ENCODE data around the gene VCP.

Gene VCP

DNA sequence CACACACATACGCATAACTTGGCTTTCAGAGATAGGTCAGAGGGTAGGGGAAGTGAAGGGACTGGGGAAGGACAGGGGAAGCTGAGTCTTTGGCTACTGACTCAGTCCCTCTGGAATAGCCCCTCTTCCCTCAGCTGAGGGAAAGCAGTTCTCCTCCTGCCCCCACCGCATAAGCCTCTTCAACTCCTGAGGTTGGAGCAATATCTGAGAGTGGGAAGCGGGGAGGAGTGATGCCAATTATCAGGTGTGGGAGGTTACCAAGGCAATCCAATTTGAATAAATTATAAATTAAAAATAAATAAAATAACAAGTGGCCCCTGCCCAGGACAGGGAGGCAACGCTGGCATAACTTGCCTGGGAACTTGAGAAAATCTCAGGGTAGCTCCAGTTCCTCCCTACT is 32.2 kb upstream of the VCP start:
- Histone ChIP-seq H3K27me3 (no peaks in the 10 kb centered on the region), H3K36me3 (peaks cover 71% of the 10 kb centered on the region), H3K9me3 (no peaks in the 10 kb centered on the region), H3K9ac (no peak overlapping the region), H3K4me1 (peaks cover 40% of the 10 kb centered on the region), H3K4me3 (no peak overlapping the region), H3K4me2 (no peak overlapping the region), H3K27ac (no peak overlapping the region), H4K20me1 (peaks cover 15% of the 10 kb centered on the region)
- TF ChIP-seq Cebpa-rat (IDR thresholded peaks at IDR 0.05), result no peak

DNA sequence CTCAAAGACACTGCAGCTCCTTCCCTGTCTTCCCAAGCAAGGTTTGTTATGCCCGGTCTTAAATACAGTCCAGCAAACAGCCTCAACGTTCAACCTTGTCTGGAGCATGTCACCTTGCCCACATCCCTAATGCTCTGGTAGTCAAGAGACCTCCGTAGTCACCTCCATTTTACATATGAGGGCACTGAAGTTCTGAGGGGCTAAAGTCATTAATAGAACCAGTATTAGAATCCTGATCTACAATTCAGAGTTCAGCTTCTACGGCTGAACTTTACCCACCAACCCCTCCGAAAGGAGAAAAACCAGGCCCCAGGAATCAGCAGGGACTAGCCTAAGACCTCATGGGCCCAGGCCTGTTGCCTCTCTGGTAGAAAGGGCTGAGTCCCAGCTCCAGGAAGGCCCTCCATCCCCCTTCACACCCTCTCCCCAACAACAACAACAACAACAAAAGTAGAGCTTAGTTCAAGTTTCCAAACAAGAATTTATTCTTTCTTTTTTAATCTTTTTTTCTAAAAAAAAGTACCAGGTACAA is 31.3 kb upstream of the VCP start:
- Histone ChIP-seq H3K36me3 (peaks cover 76% of the 10 kb centered on the region), H3K27me3 (no peaks in the 10 kb centered on the region), H3K4me3 (peak overlapping the region; percentile 90), H3K27ac (0 out of 2 replicates have a peak overlapping the region, but pooled peaks have one; percentile 38), H3K4me2 (peak overlapping the region; percentile 100), H3K4me1 (peaks cover 34% of the 10 kb centered on the region), H3K9ac (peak overlapping the region; percentile 63; the same call in 1 of the 2 replicates), H4K20me1 (0 out of 2 replicates have a peak, but pooled peaks cover 9% of the 10 kb centered on the region), H3K9me3 (no peaks in the 10 kb centered on the region)
- no peak for TF ChIP-seq Cebpa-rat (IDR thresholded peaks at IDR 0.05)

DNA sequence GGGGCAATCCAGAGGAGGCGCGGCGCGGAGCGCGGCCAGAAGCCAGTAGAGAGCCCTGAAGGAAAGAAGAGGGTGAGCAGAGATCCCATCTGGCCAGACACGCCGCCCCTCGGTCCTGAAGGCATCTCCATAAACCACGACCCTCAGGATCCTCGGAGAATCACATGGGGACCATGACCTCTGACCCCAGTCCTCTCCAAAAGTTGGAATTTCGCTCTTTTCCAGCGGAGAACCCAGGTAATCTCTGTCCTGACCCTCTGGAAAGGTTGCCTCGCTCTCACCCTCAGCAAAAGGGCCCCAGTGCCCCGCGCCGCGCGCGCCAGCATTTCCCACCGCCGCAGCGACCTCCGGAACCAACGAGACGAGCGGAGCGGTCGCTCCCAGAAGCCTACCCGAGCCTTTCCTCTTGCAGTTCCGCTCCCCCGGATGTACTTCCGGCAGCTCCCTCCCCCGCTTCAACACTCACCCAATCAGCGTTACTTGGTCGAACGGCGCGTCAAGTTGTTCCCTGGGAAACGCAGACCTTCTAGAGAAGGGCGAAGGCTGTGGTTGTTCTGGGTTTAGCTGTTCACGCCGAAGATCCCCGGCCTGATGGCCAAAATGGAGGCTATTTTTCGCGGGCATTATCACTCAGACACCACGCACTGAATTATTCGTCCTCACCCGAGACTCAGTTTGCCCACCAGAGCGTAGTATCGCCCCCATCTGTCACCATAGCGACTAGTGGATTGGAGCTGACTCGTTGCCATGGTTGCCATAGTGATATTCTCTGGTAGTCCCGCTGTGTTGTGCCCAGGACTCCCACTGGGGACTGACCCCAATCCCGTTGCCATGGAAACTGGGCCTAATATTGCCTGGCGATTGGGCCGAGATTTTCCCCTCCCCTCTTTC is 30.6 kb upstream of the VCP start, which contains the start of gene STOML2:
TSS of gene STOML2 (minus strand) at position 363 of the 891 bp plus-strand sequence. CDS start at position 326, 37 bp downstream.
- Histone ChIP-seq H4K20me1 (0 out of 2 replicates have a peak, but pooled peaks cover 2% of the 10 kb centered on the region), H3K9ac (peak within 1 kb of the TSS; percentile 96), H3K4me1 (peaks cover 34% of the 10 kb centered on the region), H3K4me2 (peak within 1 kb of the TSS; percentile 100), H3K27me3 (no peaks in the 10 kb centered on the region), H3K27ac (peak within 1 kb of the TSS; percentile 90), H3K4me3 (peak within 1 kb of the TSS; percentile 90), H3K9me3 (no peaks in the 10 kb centered on the region), H3K36me3 (peaks cover 68% of the 10 kb centered on the region)
- TF ChIP-seq Cebpa-rat (IDR thresholded peaks at IDR 0.05), result no peak

DNA sequence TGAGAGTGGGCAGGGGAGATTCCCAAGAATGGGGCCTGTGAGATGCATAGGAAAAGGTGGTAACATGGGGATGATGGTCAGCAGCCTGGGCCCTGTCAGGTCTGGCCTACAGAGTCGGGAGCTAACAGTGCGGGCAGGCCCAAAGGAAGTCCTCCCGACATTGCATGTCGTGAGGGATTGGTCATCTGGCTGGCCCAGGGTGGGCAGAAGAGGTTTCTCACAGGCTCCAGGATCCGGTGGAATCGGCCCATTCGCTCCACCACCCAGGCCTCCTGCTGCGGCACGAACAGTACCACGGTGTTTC is 30.0 kb upstream of the VCP start:
- peaks cover 63% of the 10 kb centered on the region for H3K36me3 ChIP-seq
- TF ChIP-seq Cebpa-rat (IDR thresholded peaks at IDR 0.05), result no peak
- H3K4me1 ChIP-seq, result peaks cover 34% of the 10 kb centered on the region
- H3K9me3 ChIP-seq, result no peaks in the 10 kb centered on the region
- H3K9ac ChIP-seq, result peak overlapping the region; percentile 96
- H4K20me1 ChIP-seq, result no peaks in the 10 kb centered on the region
- peak overlapping the region; percentile 100 for H3K4me2 ChIP-seq
- H3K4me3 ChIP-seq, result peak overlapping the region; percentile 90
- H3K27ac ChIP-seq, result peak overlapping the region; percentile 90
- H3K27me3 ChIP-seq, result no peaks in the 10 kb centered on the region

DNA sequence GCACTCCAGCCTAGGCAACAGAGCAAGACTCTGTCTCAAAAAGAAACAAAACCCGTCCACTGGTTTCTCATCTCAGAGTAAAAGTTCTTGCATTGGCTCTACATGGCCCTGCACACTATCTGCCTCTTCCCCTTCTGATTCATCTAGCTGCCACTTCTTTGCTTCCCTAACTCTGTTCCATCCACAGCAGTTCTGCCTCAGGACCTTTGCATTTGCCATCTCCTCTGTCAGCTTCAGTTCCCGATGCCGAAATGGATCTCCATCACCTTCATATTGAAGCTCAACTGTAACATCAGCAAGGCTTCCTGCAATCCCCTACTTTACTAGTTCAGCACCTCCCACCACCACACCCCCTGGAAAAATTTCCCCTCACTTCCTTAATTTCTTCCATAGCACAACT is 25.1 kb upstream of the VCP start:
- Histone ChIP-seq H3K27ac (no peak overlapping the region), H3K36me3 (peaks cover 53% of the 10 kb centered on the region), H3K4me1 (peaks cover 41% of the 10 kb centered on the region), H3K27me3 (no peaks in the 10 kb centered on the region), H3K9me3 (no peaks in the 10 kb centered on the region), H3K9ac (no peak overlapping the region), H4K20me1 (no peaks in the 10 kb centered on the region), H3K4me2 (no peak overlapping the region), H3K4me3 (no peak overlapping the region)
- no peak for TF ChIP-seq Cebpa-rat (IDR thresholded peaks at IDR 0.05)

GRCh38 chr9:35096035-35096849 is 23.8 kb upstream of the VCP start, which contains the start of gene PIGO:
Gene PIGO, minus strand, starts transcription at chr9:35096591. Its CDS starts 1,026 bp downstream, at chr9:35095565.
- peak within 1 kb of the TSS; percentile 84 for H3K4me2 ChIP-seq
- no peak for TF ChIP-seq Cebpa-rat (IDR thresholded peaks at IDR 0.05)
- H4K20me1 ChIP-seq, result no peaks in the 10 kb centered on the region
- peak within 1 kb of the TSS; percentile 97 for H3K9ac ChIP-seq
- H3K27ac ChIP-seq, result peak within 1 kb of the TSS; percentile 97
- no peaks in the 10 kb centered on the region for H3K9me3 ChIP-seq
- H3K4me1 ChIP-seq, result peaks cover 28% of the 10 kb centered on the region
- H3K4me3 ChIP-seq, result peak within 1 kb of the TSS; percentile 85
- H3K36me3 ChIP-seq, result peaks cover 59% of the 10 kb centered on the region
- H3K27me3 ChIP-seq, result no peaks in the 10 kb centered on the region

GRCh38 chr9:35091536-35091935 is 19.1 kb upstream of the VCP start:
- Histone ChIP-seq H3K36me3 (peaks cover 85% of the 10 kb centered on the region), H3K4me2 (no peak overlapping the region), H3K4me1 (peaks cover 16% of the 10 kb centered on the region), H3K27ac (no peak overlapping the region), H3K9me3 (no peaks in the 10 kb centered on the region), H3K9ac (no peak overlapping the region), H3K27me3 (no peaks in the 10 kb centered on the region), H3K4me3 (no peak overlapping the region), H4K20me1 (no peaks in the 10 kb centered on the region)
- no peak for TF ChIP-seq Cebpa-rat (IDR thresholded peaks at IDR 0.05)

GRCh38 chr9:35089434-35089833 is 17.0 kb upstream of the VCP start:
- H3K36me3 ChIP-seq, result peaks cover 89% of the 10 kb centered on the region
- peaks cover 2% of the 10 kb centered on the region; the same call in 1 of the 2 replicates for H3K4me1 ChIP-seq
- no peak for TF ChIP-seq Cebpa-rat (IDR thresholded peaks at IDR 0.05)
- no peak overlapping the region for H3K27ac ChIP-seq
- no peak overlapping the region for H3K9ac ChIP-seq
- H3K4me2 ChIP-seq, result no peak overlapping the region
- no peaks in the 10 kb centered on the region for H4K20me1 ChIP-seq
- H3K9me3 ChIP-seq, result no peaks in the 10 kb centered on the region
- no peak overlapping the region for H3K4me3 ChIP-seq
- no peaks in the 10 kb centered on the region for H3K27me3 ChIP-seq

DNA sequence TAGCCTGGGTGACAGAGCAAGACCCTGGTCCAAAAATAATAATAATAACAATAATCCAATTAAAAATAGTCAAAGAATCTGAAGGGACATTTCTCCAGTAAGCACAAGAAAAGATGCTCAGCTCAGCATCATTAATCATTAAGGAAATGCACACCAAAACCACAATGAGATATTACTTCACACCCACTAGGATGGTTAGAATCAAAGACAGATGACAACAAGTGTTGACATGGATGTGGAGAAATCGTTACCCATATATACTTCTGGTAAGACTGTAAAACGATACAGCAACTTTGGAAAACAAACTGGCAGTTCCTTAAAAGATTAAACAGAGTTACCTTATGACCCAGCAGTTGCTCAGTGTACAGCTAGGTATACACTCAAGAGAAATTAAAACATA is 12.7 kb upstream of the VCP start:
- H3K9me3 ChIP-seq, result no peaks in the 10 kb centered on the region
- H3K9ac ChIP-seq, result no peak overlapping the region
- H3K4me2 ChIP-seq, result no peak overlapping the region
- peaks cover 45% of the 10 kb centered on the region for H3K36me3 ChIP-seq
- H3K27me3 ChIP-seq, result no peaks in the 10 kb centered on the region
- no peaks in the 10 kb centered on the region for H4K20me1 ChIP-seq
- H3K4me3 ChIP-seq, result no peak overlapping the region
- TF ChIP-seq Cebpa-rat (IDR thresholded peaks at IDR 0.05), result no peak
- no peak overlapping the region for H3K27ac ChIP-seq
- peaks cover 7% of the 10 kb centered on the region; the same call in 1 of the 2 replicates for H3K4me1 ChIP-seq

All from BLaER1 (cell line).